SK-N-SH treated with all-trans-retinoic acid at 6 μM for 48 hours (cell line): ENCODE results near the gene PSPH.
A peak's percentile ranks its signal among the peaks of the same experiment; 100 is the strongest.

ENCODE experiments used
- ATAC-seq: fragments of 200-7000 bp; cut with Tn5 transposase; 3 replicates; pipeline ENCODE4 v1.9.1; 2020; ENCODE audit warnings: mild to moderate bottlenecking, moderate library complexity
- ARNTL ChIP-seq: fragments of 450-650 bp; formaldehyde crosslinking; IDR thresholded peaks from 2 replicates; pipeline ENCODE4 v1.5.0; 2020; ENCODE audit warnings: low read depth, mild to moderate bottlenecking, moderate library complexity, borderline replicate concordance
- BACH2 ChIP-seq: fragments of 250-450 bp; sonication (Bioruptor Pico); IDR thresholded peaks from 2 replicates; pipeline ENCODE4 v1.9.0; 2021; ENCODE audit warnings: mild to moderate bottlenecking, borderline replicate concordance
- CSDC2 ChIP-seq: fragments of 250-450 bp; sonication (Bioruptor Pico); IDR thresholded peaks from 2 replicates; pipeline ENCODE4 v1.5.0; 2020; ENCODE audit warnings: mild to moderate bottlenecking, moderate library complexity
- ESRRG ChIP-seq: fragments of 250-450 bp; sonication (Bioruptor Pico); IDR thresholded peaks from 2 replicates; pipeline ENCODE4 v1.6.1; 2021; ENCODE audit warnings: mild to moderate bottlenecking
- GLIS3 ChIP-seq: fragments of 250-450 bp; sonication (Bioruptor Pico); IDR thresholded peaks from 2 replicates; pipeline ENCODE4 v1.5.0; 2020; ENCODE audit warnings: mild to moderate bottlenecking, moderate library complexity
- ISL1 ChIP-seq: fragments of 250-450 bp; sonication (Bioruptor Pico); IDR thresholded peaks from 2 replicates; pipeline ENCODE4 v2.1.2; 2022; ENCODE audit warnings: mild to moderate bottlenecking, moderate library complexity
- PPARA ChIP-seq: fragments of 250-450 bp; sonication (Bioruptor Pico); IDR thresholded peaks from 2 replicates; pipeline ENCODE4 v1.5.0; 2020; ENCODE audit warnings: mild to moderate bottlenecking, borderline replicate concordance
- SNAI2 ChIP-seq: fragments of 250-450 bp; sonication (Bioruptor Pico); IDR thresholded peaks from 2 replicates; pipeline ENCODE4 v1.5.0; 2020; ENCODE audit warnings: mild to moderate bottlenecking, moderate library complexity
- TOX ChIP-seq: fragments of 250-450 bp; sonication (Bioruptor Pico); IDR thresholded peaks from 2 replicates; pipeline ENCODE4 v1.8.0; 2021; ENCODE audit warnings: mild to moderate bottlenecking, moderate library complexity, borderline replicate concordance
- ZFP3 ChIP-seq: fragments of 250-450 bp; sonication (Bioruptor Pico); IDR thresholded peaks from 2 replicates; pipeline ENCODE4 v1.5.0; 2020; ENCODE audit warnings: mild to moderate bottlenecking, moderate library complexity
- ZNF70 ChIP-seq: fragments of 450-650 bp; formaldehyde crosslinking; IDR thresholded peaks from 2 replicates; pipeline ENCODE4 v1.5.0; 2020; ENCODE audit warnings: mild to moderate bottlenecking, moderate library complexity
- TF ChIP-seq, protein P1 (sequence below): fragments of 250-450 bp; sonication (Bioruptor Pico); IDR thresholded peaks from 2 replicates; pipeline ENCODE4 v1.8.0; 2021; ENCODE audit warnings: low read depth, mild to moderate bottlenecking, moderate library complexity, borderline replicate concordance
- TF ChIP-seq, protein P2 (sequence below): fragments of 250-450 bp; sonication (Bioruptor Pico); IDR thresholded peaks from 2 replicates; pipeline ENCODE4 v1.8.0; 2020; ENCODE audit warnings: mild to moderate bottlenecking, moderate library complexity, borderline replicate concordance
- TF ChIP-seq, protein P3 (sequence below): fragments of 250-450 bp; sonication (Bioruptor Pico); IDR thresholded peaks from 2 replicates; pipeline ENCODE4 v1.5.1; 2021; ENCODE audit warnings: mild to moderate bottlenecking, moderate library complexity
- TF ChIP-seq, protein P4 (sequence below): fragments of 250-450 bp; sonication (Bioruptor Pico); IDR thresholded peaks from 2 replicates; pipeline ENCODE4 v1.5.0; 2020; ENCODE audit warnings: mild to moderate bottlenecking, moderate library complexity
- TF ChIP-seq, protein P5 (sequence below): fragments of 250-450 bp; sonication (Bioruptor Pico); IDR thresholded peaks from 2 replicates; pipeline ENCODE4 v1.5.1; 2020; ENCODE audit warnings: low read depth, mild to moderate bottlenecking, moderate library complexity

The PSPH gene

DNA sequence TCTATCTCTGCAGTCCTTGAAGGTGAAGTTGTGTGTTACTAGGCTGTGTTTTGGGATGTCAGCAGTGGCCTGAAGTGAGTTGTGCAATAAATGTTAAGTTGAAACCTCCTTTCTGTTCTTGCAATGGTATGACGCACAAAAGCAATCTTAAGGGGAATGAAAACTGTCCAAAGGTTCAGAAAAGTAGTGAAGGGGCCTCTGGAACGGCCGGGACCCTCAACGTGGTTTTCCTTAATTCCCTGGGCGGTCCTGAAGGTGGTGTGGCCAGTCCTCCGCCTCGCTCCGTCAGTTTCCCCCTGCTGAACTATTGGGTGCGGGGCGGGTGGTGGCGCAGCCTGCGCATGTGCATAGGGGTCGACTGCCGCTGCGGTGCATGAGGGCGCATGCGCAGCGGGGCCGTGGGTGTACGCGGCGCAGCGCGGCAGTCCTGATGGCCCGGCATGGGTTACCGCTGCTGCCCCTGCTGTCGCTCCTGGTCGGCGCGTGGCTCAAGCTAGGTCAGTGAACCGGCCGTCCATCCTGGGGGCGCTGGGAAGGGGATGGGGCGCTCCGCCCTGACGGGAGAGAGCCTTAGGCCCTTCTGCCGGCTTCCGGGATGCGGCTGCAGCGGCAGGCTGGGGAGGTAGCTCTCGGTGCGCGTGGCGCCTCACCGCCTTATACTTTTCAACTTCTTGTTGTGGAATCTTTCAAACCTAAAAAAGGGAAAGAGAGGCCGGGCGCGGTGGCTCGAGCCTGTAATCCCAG is 12.8 kb upstream of the PSPH start, which contains the start of gene SUMF2:
TSS of gene SUMF2 (plus strand) at position 405 of the 744 bp plus-strand sequence. CDS start at position 431, 26 bp downstream.
- ATAC-seq, result peak; percentile 93
- TF ChIP-seq ZNF70 (CRISPR knock-in tag), result no peak
- TF ChIP-seq, protein P1, sequence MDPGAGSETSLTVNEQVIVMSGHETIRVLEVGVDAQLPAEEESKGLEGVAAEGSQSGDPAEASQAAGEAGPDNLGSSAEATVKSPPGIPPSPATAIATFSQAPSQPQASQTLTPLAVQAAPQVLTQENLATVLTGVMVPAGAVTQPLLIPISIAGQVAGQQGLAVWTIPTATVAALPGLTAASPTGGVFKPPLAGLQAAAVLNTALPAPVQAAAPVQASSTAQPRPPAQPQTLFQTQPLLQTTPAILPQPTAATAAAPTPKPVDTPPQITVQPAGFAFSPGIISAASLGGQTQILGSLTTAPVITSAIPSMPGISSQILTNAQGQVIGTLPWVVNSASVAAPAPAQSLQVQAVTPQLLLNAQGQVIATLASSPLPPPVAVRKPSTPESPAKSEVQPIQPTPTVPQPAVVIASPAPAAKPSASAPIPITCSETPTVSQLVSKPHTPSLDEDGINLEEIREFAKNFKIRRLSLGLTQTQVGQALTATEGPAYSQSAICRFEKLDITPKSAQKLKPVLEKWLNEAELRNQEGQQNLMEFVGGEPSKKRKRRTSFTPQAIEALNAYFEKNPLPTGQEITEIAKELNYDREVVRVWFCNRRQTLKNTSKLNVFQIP (CRISPR knock-in tag), result 0 out of 2 replicates have a peak, but pooled peaks have one; percentile 53
- TF ChIP-seq GLIS3, result peak; percentile 93
- TF ChIP-seq, protein P2, sequence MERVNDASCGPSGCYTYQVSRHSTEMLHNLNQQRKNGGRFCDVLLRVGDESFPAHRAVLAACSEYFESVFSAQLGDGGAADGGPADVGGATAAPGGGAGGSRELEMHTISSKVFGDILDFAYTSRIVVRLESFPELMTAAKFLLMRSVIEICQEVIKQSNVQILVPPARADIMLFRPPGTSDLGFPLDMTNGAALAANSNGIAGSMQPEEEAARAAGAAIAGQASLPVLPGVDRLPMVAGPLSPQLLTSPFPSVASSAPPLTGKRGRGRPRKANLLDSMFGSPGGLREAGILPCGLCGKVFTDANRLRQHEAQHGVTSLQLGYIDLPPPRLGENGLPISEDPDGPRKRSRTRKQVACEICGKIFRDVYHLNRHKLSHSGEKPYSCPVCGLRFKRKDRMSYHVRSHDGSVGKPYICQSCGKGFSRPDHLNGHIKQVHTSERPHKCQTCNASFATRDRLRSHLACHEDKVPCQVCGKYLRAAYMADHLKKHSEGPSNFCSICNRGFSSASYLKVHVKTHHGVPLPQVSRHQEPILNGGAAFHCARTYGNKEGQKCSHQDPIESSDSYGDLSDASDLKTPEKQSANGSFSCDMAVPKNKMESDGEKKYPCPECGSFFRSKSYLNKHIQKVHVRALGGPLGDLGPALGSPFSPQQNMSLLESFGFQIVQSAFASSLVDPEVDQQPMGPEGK (CRISPR knock-in tag), result peak; percentile 12; the same call in 1 of the 2 replicates
- TF ChIP-seq, protein P3, sequence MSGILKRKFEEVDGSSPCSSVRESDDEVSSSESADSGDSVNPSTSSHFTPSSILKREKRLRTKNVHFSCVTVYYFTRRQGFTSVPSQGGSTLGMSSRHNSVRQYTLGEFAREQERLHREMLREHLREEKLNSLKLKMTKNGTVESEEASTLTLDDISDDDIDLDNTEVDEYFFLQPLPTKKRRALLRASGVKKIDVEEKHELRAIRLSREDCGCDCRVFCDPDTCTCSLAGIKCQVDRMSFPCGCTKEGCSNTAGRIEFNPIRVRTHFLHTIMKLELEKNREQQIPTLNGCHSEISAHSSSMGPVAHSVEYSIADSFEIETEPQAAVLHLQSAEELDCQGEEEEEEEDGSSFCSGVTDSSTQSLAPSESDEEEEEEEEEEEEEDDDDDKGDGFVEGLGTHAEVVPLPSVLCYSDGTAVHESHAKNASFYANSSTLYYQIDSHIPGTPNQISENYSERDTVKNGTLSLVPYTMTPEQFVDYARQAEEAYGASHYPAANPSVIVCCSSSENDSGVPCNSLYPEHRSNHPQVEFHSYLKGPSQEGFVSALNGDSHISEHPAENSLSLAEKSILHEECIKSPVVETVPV (CRISPR knock-in tag), result peak; percentile 78; the same call in 1 of the 2 replicates

DNA sequence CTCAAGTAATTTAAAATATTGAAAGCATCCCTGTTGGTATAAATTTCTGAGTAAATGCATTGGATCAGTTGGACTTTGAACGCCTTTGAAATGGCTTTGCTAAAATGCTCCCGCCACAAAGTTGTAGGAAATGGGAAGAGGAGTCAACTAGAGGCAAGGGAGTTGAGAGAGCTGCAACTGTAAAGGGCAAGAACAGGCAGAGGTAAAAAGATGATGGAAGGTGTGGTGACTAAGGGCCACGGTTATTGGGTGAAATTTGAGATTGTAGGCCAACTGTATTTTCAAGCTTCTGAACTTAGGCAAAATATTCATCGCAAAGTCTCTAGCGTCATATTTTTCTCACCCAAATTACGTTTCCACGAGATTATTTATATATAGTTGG is 12.2 kb upstream of the PSPH start:
- no peak for TF ChIP-seq ZFP3 (CRISPR knock-in tag)
- TF ChIP-seq BACH2 (CRISPR knock-in tag), result no peak
- TF ChIP-seq, protein P4, sequence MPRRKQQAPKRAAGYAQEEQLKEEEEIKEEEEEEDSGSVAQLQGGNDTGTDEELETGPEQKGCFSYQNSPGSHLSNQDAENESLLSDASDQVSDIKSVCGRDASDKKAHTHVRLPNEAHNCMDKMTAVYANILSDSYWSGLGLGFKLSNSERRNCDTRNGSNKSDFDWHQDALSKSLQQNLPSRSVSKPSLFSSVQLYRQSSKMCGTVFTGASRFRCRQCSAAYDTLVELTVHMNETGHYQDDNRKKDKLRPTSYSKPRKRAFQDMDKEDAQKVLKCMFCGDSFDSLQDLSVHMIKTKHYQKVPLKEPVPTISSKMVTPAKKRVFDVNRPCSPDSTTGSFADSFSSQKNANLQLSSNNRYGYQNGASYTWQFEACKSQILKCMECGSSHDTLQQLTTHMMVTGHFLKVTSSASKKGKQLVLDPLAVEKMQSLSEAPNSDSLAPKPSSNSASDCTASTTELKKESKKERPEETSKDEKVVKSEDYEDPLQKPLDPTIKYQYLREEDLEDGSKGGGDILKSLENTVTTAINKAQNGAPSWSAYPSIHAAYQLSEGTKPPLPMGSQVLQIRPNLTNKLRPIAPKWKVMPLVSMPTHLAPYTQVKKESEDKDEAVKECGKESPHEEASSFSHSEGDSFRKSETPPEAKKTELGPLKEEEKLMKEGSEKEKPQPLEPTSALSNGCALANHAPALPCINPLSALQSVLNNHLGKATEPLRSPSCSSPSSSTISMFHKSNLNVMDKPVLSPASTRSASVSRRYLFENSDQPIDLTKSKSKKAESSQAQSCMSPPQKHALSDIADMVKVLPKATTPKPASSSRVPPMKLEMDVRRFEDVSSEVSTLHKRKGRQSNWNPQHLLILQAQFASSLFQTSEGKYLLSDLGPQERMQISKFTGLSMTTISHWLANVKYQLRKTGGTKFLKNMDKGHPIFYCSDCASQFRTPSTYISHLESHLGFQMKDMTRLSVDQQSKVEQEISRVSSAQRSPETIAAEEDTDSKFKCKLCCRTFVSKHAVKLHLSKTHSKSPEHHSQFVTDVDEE, result no peak
- no peak for TF ChIP-seq ESRRG (CRISPR knock-in tag)
- TF ChIP-seq PPARA (CRISPR knock-in tag), result no peak
- no peak for TF ChIP-seq CSDC2 (CRISPR knock-in tag)
- TF ChIP-seq ISL1 (CRISPR knock-in tag), result no peak
- no peak for TF ChIP-seq SNAI2 (CRISPR knock-in tag)
- TF ChIP-seq, protein P2 (CRISPR knock-in tag), result no peak; the same call in 1 of the 2 replicates
- TF ChIP-seq, protein P5, sequence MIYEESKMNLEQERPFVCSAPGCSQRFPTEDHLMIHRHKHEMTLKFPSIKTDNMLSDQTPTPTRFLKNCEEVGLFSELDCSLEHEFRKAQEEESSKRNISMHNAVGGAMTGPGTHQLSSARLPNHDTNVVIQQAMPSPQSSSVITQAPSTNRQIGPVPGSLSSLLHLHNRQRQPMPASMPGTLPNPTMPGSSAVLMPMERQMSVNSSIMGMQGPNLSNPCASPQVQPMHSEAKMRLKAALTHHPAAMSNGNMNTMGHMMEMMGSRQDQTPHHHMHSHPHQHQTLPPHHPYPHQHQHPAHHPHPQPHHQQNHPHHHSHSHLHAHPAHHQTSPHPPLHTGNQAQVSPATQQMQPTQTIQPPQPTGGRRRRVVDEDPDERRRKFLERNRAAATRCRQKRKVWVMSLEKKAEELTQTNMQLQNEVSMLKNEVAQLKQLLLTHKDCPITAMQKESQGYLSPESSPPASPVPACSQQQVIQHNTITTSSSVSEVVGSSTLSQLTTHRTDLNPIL (CRISPR knock-in tag), result no peak
- no peak for TF ChIP-seq GLIS3
- TF ChIP-seq TOX (CRISPR knock-in tag), result no peak
- no peak for TF ChIP-seq ARNTL (CRISPR knock-in tag)
- TF ChIP-seq, all 23 proteins: peak for 0
- no peak for ATAC-seq

DNA sequence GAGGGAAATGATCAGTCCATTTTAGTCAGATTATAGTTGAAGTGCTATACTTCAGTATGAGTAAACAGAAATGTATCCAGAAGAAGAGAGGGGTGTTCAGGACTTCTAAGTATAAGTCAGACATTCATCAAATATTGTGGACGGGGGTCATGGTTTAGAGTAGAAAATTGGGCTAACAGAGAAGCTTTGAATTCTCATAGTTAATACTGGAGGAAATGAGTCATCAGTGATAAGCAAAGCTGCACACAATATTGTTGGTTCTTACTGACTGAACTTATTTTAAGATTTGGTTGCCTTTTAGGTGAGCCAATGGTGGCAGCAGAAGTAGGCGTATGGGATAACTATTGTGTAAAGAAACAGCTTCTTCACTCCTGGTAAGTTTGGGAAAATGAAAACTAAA is 11.1 kb upstream of the PSPH start:
- peak; percentile 11; the same call in 2 of the 3 replicates for ATAC-seq
- TF ChIP-seq ARNTL (CRISPR knock-in tag), result no peak
- TF ChIP-seq ISL1 (CRISPR knock-in tag), result peak; percentile 39
- TF ChIP-seq, protein P5 (CRISPR knock-in tag), result no peak
- no peak for TF ChIP-seq GLIS3
